HG03060 (cell line): ENCODE data around the gene RAB4A.
"Not testable (repeated sequence)": the region's sequence is repeated elsewhere in the genome, so short reads cannot be mapped to it uniquely, and the experiment has no call there.

Source experiments
- ATAC-seq: cut with Tn5 transposase; IDR thresholded peaks from one replicate; pipeline ENCODE4 v1.9.1; 2021; ENCODE audit warnings: low read depth, moderate number of reproducible peaks; ENCODE audit not compliant: unreplicated experiment

Gene RAB4A

DNA sequence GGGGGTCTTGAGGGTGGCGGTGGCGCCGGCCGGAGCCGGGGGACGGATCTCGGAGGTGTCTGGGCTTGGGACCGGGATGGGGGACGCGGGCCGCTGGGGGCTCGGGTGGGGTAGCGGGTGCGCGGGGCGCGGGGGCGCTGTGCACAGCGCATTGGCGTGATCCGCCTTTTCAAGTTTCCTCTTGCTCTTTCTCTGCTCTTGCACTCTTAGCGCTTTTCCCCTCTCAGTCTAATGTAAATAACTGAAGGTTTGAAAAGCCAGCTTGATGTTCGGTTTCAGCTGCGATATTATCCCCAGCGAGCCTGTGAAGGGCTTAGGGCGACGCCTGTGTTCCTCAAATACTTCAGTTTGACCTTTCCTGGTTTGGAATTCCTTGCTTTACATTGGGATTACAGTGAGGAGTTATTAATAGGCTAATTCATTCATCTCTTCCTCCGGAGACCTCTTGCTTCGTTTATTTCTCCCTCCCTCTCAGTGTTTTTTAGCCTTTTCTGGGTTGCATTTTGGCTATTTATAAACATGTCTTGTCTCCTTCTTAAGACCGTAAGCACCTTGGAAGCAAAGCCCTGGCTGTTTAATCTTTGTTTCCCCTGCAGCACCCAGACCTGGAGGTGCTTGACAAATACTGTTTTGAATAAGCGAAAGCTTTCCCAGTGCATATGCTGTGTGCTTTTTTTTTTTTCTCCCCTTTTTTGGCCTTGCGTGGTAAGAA is 693 bp downstream of the RAB4A start:
- ATAC-seq: no peak

DNA sequence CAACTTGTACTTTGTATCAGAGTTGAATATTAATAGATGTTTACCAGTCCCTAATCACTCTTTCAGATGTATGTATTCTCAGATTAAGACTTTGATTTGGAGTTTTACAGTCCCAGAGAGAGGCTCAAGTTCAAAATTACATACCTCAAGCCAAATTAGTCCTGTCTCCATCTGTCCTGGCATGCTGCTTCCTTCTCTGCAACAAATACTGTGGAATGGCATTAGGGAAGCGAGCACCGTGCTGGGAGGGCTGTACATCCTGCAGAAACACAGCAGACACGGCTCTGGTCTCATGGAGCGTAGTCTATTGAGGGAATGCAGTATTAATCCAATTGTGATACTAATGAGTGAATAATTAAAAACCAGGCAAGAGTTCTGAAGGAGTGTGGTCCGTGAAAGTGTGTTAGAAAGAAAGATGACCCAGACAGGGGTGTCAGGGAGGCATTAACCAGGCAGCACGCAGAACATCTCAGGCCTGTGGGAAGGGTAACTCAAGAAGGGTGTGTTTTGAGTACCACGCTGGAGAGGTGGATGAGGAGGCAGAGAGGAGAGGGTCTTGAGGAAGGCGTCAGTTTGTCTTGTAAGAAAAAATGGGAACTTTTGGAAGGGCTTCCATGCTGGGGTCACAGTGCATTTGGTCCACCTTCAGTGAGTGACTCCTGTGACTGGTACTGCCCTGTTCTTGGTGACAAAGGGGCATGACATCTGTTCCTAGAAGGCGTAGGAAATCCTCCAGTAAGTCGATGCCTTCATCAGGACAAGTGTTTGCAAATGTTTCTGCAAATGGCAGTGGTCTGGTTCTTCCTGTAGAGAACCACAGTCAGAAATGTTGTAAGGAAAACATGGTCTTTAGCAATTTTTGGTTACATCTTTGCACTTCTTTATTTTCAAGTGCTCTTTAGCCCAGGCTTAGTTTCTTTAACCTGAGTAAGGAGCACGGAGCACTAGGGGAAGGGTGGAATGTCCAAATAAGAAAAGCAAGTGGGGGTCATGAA is 1.6 kb downstream of the RAB4A start:
- no peak for ATAC-seq

DNA sequence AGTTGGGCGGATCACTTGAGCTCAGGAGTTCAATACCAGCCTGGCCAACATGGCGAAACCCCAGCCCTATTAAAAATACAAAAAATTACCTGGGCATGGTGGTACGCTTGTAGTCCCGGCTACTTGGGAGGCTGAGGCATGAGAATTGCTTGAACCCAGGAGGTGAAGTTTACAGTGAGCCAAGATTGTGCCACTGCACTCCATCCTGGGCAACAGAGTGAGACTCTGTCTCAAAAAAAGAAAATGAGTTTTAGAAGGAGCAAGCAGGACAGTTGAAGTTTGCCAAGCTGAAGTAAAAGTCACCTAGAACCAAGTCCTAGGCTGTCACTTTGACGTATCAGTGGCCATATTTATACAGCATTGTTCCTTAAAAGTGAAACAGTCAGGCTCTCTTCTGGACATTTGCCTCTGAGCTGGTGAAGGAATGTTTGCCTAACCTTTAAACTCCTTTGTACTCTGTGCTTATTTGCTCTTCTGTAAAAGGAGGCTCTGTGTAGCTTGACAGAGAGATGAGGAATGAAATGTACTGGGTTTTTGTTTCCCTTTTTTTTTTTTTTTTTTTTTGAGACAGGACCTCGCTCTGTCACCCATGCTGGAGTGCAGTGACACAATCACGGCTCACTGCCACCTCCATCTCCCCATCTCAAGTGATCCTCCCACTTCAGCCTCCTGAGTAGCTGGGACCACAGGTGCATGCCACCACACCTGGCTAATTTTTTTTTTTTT is 2.8 kb downstream of the RAB4A start:
- ATAC-seq: no peak

DNA sequence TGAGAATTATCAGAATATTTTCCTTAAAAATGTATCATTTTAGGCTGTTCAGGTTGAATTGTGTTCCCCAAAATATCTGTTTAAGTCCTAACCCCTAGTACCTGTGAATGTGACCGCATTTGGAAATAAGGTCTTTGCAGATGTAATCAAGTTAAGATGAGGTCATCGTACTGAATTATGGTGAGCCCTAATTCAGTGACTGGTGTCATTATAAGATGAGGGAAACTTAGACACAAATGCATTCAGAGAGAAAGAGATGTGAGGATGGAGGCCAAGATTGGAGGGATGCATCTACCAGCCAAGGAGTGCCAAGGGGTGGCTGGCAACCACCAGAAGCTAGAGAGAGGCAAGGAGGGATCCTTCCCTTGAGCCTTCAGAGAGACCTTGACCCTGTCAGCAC is 4.1 kb downstream of the RAB4A start:
- no peak for ATAC-seq

DNA sequence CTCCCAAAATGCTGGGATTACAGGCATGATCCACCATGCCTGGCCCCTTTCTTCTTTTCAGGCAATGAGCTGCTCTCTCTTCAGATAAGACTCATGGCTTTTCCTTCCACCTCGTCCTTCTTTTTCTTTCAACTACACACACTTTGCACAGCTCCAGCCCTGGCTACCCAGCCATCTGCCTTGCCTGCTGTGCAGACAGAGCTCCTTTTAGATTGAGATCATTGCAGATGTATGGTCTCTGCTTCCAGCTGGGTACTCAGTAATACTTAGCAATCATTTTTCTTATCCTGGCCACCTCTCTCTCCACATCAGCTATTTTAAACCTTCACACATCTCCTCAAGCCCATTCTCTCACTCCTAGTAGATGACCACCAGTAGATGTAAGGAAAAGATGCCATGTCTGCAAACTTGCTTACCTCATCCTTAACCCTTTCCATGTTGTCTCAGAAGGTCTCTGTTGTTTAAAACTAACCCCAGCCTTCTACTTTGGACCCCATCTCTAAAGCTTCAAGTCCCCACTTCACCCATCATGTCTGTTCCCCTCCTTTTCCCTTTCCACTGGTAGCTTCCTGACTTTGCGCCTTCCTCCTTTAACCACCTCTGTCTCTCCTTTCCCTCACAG is 7.3 kb downstream of the RAB4A start:
- ATAC-seq: no peak

DNA sequence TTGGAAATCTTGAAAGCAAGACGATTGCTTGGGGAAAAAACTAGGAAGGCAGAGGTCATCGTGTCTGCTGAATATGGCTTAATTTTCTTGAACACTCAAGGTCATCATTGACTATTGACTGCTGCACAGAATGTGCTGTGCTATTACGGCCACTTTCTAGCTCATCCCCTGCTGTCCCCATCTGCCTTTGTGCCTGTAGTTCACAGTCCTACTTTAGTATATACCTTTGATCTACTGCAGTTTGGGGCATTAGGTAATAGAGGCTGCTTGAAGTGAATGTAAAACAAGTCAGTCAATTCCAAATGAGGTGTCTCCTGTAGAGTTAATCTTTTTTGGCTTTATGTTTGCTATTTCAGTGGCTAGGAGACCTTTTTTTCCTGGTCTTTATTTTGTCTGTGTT is 8.3 kb downstream of the RAB4A start:
- ATAC-seq: no peak

DNA sequence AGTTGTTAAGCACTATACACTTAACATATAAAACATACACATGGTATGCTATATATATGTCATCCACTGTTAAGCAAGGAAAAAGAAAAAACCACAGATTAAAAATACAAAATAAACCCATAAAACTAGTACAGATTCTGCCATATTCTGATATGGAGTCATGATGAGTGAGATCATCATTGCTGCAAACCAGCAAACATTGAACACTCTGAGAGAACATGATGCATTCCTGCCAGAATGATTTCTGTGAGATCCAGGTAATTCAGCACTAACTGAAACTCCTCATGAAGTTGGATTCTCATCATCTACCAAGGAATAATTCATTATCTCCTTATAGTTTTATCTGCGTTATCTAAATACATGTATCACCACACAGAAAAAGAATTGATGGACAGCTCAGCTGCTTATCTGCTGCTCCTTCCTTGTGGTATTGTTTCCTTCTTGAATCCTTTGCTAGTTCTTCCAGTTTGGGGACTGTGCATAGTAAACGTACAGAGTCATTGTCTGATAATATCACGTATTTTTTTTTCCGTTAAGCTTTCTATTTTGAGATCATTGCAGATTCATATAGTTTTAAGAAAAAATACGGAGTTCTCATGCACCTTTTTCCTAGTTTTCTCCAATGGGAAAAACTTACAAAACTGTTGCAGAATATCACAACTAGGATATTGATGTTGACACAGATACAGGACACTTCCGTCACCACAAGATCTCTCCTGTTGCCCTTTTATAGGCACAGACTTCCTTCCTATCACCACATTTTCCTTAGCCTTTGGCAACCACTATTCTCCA is 9.3 kb downstream of the RAB4A start:
- ATAC-seq: no peak

DNA sequence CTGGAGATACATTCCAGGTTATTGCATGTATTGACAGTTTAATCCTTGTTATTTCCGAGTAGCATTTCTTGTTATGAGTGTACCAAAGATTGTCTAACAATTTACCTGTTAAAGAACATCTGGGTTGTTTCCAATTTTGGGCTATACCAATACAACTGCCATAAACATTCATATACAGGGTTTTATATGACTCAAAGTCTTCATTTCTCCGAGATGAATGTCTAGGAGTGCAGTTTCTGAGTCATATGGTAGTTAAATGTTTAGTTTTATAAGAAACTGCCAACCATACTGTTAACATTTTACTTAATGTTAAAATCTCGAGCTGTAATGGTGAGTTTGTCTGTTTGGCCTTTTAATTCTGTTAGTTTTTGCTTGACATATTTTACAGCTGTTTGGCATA is 10.0 kb downstream of the RAB4A start:
- ATAC-seq: no peak

DNA sequence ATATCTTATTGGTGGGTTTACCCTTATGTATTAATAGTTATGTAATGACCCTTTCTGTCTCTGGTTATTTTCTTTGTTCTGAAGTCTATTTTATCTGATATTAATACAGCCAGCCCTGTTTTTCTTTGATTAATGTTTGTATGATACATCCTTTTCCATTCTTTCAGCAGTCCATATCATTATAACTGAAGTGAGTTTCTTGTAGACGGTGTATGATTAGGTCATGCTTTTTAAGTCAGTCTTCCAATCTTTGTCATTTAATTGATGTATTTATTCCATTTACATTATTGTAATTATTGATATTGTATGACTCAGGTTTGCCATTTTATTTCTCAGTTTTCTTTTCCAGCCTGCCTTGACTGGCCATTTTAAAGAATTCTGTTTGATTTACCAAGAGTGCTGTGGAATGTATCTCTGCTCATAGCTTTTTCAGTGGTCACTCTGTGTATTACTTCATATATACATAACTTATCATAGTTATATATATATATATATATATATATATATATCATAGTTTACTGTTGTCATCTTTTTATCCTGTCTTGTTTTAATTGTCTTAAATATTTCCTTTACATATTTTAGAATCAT is 10.5 kb downstream of the RAB4A start:
- ATAC-seq: no peak

DNA sequence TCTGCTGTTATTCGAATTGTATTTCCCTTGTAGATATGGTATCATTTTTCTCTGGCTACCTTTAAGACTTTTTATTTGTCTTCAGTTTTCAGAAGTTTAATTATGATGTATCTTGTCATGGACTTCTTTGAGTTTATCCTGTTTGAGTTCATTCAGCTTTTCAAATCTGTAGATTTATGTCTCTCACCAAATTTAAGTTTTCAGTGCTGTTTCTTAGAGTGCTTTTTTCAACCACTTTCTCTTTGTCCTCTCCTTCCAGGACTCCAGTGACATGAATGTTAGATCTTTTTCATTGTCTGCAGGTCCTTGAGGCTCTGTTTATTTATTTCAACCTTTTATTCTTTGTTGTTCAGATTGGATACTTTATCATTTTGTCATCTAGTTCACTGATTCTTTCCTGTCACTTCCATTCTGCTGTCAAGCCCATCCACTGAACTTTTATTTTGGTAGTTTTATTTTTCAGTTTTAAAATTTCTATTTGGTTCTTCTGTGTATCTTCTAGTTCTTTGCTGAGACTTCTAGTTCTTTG is 11.4 kb downstream of the RAB4A start:
- no peak for ATAC-seq

DNA sequence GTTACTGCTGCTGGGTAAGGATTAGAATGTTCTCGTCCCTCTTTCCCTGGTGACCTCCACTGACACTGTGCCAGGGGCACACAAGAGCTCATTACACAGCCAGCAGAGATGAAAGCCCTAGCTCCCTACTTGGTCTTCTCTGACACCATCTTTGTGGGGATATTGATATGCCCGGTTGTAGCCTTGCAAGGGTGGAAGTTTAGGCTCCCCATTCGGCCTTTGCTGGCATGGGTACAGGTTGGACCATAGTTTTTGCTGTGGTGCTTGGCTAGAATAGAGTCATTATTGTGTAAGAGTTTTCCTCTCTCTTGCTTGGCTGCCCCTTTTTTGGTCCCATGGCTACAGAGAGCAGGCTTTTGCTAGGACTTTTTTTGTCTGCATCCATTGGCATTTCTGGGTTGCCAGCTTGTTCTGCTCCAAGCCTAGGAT is 12.3 kb downstream of the RAB4A start:
- no peak for ATAC-seq

DNA sequence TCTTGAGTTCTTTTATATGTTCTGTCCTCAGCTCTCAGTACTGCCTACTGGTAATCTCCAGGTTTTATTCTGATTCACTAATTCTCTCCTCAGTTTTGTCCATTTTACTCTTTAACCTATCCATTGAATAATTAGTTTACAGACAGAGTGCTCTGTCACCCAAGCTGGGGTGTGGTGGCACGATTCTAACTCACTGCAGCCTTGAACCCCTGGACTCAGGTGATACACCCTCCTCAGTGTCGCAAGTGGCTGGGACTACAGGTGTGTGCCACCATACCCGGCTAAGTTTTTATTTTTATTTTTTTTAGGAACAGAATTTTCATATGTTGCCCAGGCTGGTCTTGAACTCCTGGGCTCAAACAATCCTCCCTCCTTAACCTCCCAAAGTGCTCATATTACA is 14.0 kb downstream of the RAB4A start:
- no peak for ATAC-seq

DNA sequence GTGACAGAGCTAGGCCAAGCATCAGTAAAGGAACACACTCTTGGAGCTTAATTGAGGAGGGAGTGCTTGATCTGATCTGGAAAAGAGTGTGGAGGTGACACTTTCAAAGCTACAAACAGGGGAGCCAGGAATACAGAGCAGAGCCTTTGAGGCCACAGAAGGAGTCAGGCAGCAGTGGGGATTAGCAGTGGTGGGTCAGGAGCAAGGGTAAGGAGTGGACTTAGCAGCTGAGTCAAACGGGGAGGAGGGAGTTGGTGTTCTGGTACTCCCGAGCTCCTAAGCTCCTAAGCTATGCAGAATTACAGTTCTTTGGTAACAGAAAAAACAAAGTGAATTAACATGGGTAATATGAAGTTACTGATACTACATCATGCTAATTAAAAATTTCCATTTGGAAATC is 14.5 kb downstream of the RAB4A start:
- ATAC-seq: no peak

DNA sequence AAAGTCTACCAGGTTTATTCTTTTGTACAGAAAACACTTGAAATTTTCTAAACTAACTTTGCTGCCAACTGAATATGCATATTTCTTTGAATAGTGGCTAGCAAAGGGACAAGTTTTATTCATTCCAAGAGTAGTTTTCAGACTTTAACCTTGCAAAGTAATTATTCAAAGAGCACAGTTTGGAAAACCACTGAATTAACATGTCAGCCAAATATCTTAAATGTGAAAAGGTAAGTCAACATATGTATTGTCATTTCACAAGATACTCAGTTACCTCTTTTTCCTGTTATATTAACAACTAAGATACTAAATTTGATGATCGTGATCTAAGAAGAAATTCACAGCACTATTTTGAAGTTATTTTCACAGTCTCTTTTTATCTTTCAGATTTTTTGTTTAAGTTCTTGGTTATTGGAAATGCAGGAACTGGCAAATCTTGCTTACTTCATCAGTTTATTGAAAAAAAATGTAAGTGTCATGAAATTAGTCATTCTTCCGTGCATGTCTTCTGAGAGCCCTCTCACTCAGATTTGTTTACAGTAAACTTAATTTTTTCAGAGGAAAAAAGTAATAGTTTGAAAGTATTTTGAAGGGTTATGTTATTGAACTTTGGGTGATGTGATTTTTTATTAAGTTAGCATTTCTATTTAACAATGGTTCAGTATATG is 15.3 kb downstream of the RAB4A start:
- no peak for ATAC-seq

DNA sequence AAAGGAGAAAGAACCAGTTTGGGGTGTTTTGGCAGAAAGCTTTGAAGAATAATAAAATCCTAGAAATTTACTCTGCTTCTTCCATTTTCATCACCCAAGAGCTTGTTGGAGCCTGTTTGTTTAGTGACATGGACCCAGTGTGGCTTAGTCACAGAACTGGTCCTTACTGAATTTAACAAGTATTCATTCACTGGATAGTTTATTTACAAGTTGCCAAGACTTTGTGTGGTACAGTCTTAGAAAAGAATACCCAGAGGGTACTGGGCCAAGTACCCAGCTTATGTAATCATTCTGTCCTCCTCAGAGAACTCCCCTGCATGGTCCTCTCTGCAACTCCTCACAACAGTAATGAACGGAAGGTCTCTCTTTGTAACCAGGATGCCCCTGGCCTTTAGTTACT is 16.4 kb downstream of the RAB4A start:
- ATAC-seq: no peak

DNA sequence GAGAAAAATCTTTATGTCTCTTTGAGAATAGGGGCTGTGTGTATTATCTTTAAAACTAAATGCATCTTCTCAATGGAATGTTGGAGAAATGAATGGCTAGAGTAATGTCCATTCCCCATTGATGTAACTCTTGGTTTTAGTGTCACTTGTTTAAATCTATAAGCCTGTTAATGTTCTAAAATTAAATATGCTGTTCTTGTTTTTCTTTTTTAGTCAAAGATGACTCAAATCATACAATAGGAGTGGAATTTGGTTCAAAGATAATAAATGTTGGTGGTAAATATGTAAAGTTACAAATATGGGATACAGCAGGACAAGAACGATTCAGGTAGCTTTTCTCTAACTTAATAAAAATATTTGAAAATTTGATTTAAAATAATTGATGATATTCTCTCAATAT is 17.6 kb downstream of the RAB4A start:
- no peak for ATAC-seq

DNA sequence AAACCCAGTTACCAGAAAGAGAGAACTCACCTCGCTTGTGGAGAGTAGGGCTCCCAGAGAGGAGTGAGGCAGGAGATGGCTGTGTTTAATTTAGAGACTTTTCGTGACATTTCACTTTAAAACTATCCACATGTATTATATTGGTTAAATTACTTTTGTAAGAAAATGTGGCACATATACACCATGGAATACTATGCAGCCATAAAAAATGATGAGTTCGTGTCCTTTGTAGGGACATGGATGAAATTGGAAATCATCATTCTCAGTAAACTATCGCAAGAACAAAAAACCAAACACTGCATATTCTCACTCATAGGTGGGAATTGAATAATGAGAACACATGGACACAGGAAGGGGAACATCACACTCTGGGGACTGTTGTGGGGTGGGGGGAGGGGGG is 20.8 kb downstream of the RAB4A start:
- ATAC-seq: not testable (repeated sequence)

DNA sequence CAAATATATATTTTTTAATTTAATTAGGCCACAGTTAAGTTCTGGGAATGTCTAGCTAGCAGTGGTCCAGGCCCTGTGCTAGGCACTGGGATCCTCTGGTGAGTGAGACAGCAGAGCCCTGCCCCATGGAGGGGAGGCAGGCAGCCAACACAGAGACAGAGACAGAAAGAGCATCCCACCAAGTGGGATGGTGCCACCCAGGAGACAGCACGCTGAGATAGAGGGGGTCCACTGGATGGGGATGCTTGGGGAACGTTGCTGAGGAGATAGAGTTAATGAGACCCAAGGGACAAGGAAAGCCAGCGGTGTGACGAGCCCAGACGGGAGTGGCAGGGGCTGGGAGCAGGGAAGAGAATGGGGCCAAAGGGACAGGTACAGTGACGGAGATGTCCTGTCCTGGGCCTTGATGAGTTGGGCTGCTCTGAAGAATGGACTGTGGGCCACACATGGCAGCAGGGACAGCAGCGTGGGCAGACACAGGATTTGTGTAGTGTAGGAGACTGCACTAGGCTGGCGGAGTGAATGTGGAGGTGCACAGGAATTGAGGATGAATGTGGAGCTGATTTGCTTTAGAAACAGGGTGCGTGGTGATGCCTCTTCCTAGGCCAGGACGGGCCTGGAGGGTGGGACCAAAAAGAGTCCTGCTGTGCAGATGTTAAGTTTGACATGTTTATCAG is 22.8 kb downstream of the RAB4A start:
- ATAC-seq: no peak
